ENCODE results near the gene PPIF. TPM values are rescaled to one million over a fixed set of nuclear protein-coding genes. Genes with fewer than 3 reads are reported as not detected.
A peak's percentile ranks its signal among the peaks of the same experiment; 100 is the strongest.

PPIF gene
- total RNA-seq, 6 experiments from 2014 or later = 53.7 to 106 (median 90.1) TPM

DNA sequence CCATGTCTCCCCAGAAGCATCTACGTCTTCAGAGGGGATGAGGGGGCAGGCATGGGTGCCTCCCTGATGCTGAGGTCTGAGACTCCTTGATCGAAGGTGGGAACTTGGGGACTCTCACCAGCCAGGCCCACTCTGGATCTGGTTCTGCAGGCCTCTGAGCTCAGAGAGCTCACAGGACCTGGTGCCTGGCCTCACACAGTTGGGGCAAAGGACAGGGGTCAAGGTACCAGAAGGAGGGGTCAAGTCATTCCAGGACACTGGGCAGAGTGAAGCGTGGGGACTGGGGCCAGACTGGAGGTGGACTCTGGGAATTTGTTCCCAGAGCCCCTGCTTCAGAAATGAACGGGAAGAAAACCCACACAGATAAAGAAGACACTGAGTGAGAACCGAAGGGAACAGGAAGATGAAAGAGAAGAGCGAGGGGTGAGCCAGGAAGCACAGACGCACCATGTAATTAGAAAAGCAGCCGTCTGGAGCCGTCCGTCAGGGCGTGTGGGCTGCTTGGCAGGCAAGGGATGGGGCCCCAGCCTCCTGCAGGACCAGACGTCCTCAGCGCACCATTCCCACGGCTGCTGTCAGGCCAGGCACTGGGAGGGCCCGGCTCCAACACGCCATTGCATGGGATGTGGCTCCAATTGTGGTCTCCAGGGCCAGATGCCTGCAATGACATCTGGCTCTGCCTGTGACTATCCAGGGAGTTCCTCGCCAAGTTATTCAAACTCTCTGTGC, 50.5 kb downstream of the PPIF start:
- no peaks in the 10 kb centered on the region for H3K9me3 ChIP-seq
- H3K36me3 ChIP-seq = peaks cover 0 to 5% (median 0%) of the 10 kb centered on the region in 4 donors
- TF ChIP-seq, protein P1, sequence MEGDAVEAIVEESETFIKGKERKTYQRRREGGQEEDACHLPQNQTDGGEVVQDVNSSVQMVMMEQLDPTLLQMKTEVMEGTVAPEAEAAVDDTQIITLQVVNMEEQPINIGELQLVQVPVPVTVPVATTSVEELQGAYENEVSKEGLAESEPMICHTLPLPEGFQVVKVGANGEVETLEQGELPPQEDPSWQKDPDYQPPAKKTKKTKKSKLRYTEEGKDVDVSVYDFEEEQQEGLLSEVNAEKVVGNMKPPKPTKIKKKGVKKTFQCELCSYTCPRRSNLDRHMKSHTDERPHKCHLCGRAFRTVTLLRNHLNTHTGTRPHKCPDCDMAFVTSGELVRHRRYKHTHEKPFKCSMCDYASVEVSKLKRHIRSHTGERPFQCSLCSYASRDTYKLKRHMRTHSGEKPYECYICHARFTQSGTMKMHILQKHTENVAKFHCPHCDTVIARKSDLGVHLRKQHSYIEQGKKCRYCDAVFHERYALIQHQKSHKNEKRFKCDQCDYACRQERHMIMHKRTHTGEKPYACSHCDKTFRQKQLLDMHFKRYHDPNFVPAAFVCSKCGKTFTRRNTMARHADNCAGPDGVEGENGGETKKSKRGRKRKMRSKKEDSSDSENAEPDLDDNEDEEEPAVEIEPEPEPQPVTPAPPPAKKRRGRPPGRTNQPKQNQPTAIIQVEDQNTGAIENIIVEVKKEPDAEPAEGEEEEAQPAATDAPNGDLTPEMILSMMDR (IDR thresholded peaks at IDR 0.05) = no peak
- TF ChIP-seq POLR2A (IDR thresholded peaks at IDR 0.05) = no peak
- WGBS (ENCODE audit: insufficient coverage, low coverage, low lambda C conversion rate, missing lambda C conversion rate) = 32% methylated on average over 11 of the region's 17 CpGs
- H3K4me3 ChIP-seq = peak overlapping the region in 2 of 3 donors; percentile 7 to 13
- peaks cover 2 to 78% (median 21%) of the 10 kb centered on the region in 4 donors for H3K4me1 ChIP-seq
- H3K27ac ChIP-seq = peak overlapping the region in 2 of 3 donors; percentile 58 to 74
- ATAC-seq (peak; percentile 48 to 79 (median 74)), DNase-seq (peak in 2 of 3 donors; percentile 82 to 88)
- H3K27me3 ChIP-seq = no peaks in the 10 kb centered on the region
- intact Hi-C loops (cut with DNase I) = loop anchor here in 1 of 2 donors (10.0 kb wide), 1 partner anchor 67 kb away; no protein-coding TSS in a partner anchor

DNA sequence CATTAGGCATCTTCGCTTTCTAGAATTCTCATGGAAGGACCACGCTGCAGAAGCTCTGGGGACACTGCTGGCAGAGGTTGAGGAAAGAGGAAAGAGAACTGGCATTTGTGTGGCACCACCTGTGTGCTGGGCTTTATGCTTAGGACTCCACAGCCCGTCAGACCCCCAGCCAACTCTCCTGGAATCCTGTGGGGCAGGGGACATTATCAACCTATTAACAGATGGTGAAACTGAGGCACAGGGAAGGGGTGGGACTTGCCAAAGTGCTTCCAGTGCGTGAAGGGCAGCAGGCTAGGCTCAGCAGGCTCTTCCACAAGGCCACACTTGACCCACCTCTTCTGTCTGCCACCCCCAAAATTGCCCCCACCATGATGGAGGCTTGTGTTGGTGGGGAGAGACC, 51.4 kb downstream of the PPIF start:
- 100% methylated on average over 2 of the region's 4 CpGs for WGBS (ENCODE audit: insufficient coverage, low coverage, low lambda C conversion rate, missing lambda C conversion rate)
- H3K4me1 ChIP-seq = peaks cover 2 to 86% (median 25%) of the 10 kb centered on the region in 4 donors
- DNase-seq (no peak), ATAC-seq (no peak)
- peak overlapping the region; percentile 58 to 74 (median 60) for H3K27ac ChIP-seq
- H3K9me3 ChIP-seq = no peaks in the 10 kb centered on the region
- no peaks in the 10 kb centered on the region for H3K27me3 ChIP-seq
- TF ChIP-seq, protein P1 (IDR thresholded peaks at IDR 0.05) = no peak
- no peak for TF ChIP-seq POLR2A (IDR thresholded peaks at IDR 0.05)
- H3K36me3 ChIP-seq = no peaks in the 10 kb centered on the region
- no peak overlapping the region for H3K4me3 ChIP-seq
- intact Hi-C loops (cut with DNase I) = loop anchor here in 1 of 2 donors (10.0 kb wide), 1 partner anchor 66 kb away; no protein-coding TSS in a partner anchor

DNA sequence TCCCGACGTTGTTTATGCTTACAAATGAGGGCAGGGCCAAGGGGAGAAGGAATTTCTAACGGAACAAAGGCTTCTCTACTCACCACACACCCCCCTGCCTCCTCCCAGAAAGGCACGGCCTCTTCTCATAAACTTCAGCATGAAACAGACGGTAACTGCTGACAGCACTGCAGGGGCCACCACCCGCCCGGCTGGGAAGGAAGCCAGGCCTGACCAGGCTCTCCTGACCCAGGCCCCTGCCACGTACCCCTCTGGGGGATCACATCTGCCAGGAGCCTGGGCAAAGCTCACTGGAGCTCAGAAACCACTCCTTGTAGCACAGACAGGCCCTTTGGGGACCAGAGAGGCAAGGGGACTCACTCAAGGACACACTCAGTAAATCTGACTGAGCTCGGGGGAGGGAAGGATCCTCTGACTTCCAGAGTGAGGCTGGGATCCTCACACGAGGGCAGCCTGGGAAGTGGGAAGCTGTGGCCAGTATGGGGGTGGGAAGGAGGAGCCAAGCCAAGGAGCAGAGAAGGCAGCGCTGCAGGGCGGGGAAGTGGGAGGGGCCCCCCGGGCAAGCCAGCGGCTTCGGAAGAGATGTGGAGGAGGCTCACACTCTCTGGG, 52.1 kb downstream of the PPIF start:
- Histone ChIP-seq H3K27ac (peak overlapping the region; percentile 58 to 74 (median 60)), H3K4me3 (no peak overlapping the region), H3K27me3 (no peaks in the 10 kb centered on the region), H3K4me1 (peaks cover 2 to 81% (median 27%) of the 10 kb centered on the region in 4 donors), H3K9me3 (no peaks in the 10 kb centered on the region), H3K36me3 (no peaks in the 10 kb centered on the region)
- intact Hi-C loops (cut with DNase I) = loop anchor here in 1 of 2 donors (10.0 kb wide), 1 partner anchor 65 kb away; no protein-coding TSS in a partner anchor
- WGBS (ENCODE audit: insufficient coverage, low coverage, low lambda C conversion rate, missing lambda C conversion rate) = 9% methylated on average over 8 of the region's 15 CpGs
- ATAC-seq = peak; percentile 54 to 70 (median 61)
- TF ChIP-seq, protein P1 (IDR thresholded peaks at IDR 0.05) = no peak
- no peak for TF ChIP-seq POLR2A (IDR thresholded peaks at IDR 0.05)
- peak; percentile 76 to 82 (median 79) for DNase-seq

DNA sequence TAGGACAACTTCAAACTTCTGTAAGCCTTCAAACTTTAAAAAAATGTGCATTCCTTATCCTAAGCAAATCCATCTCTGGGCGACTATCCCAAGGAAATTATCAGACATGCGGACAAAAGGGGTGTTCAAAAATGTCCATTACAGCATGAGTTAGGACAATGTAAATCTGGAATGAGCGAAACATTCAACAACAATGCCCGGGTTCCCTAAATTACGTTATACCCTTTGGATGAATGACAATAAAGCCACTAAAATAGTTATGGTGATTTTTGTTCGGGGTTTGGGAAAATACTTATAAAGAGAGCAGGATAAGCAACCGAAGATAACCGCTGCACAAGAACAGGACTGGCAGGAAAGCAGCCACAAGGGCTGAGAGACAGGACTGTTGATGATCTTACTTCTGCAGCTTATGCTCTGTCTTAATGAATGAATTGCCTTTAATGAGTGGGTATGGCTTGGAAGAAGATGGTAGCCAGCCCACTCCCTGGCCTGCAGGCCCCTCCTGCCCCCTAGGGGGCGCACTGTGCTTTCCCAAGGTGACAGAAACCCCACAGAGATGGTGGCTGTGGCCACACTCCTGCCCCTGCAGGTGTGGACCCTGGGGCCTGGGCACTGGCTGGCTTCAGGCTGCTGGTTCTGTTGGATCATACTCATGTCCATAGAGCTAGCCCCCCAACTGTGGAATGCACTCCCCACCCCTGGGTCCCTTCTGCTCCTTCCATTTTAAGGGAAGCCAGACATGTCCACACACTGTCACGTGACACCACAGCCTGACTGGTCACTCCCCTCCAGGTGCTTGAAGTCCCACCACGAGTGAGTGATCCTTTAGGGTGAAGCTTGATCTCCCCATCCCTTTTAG, 53.1 kb downstream of the PPIF start:
- DNase-seq (no peak), ATAC-seq (peak; percentile 10 to 31 (median 18))
- TF ChIP-seq, protein P1 (IDR thresholded peaks at IDR 0.05) = peak; percentile 65 to 87 (median 66)
- TF ChIP-seq POLR2A (IDR thresholded peaks at IDR 0.05) = no peak
- Histone ChIP-seq H3K4me3 (no peak overlapping the region), H3K9me3 (no peaks in the 10 kb centered on the region), H3K36me3 (no peaks in the 10 kb centered on the region), H3K27ac (peak overlapping the region in 1 of 3 donors; percentile 58), H3K27me3 (no peaks in the 10 kb centered on the region), H3K4me1 (peaks cover 2 to 71% (median 34%) of the 10 kb centered on the region in 4 donors)
- WGBS (ENCODE audit: insufficient coverage, low coverage, low lambda C conversion rate, missing lambda C conversion rate) = 83% methylated on average over 8 of the region's 11 CpGs
- intact Hi-C loops (cut with DNase I) = no loop called here
